ENCODE measurements around the gene CTNS.

The CTNS gene

GRCh38 chr17:3647769-3648555 is 11.4 kb downstream of the CTNS start (continued):
- TF ChIP-seq, protein P1, sequence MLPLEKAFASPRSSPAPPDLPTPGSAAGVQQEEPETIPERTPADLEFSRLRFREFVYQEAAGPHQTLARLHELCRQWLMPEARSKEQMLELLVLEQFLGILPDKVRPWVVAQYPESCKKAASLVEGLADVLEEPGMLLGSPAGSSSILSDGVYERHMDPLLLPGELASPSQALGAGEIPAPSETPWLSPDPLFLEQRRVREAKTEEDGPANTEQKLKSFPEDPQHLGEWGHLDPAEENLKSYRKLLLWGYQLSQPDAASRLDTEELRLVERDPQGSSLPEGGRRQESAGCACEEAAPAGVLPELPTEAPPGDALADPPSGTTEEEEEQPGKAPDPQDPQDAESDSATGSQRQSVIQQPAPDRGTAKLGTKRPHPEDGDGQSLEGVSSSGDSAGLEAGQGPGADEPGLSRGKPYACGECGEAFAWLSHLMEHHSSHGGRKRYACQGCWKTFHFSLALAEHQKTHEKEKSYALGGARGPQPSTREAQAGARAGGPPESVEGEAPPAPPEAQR (tag by site-specific recombination; IDR thresholded peaks at IDR 0.05), result no peak
- TF ChIP-seq ZBTB17 (tag by site-specific recombination; IDR thresholded peaks at IDR 0.05), result no peak

- ChIA-PET CTCF (no interaction called here), POLR2A (interaction anchor here (2.4 to 3.0 kb wide), 2 partner anchors 12 to 20 kb away, joined by 8 to 12 read pairs; partner anchors contain the start of genes CTNS and SHPK)
- Histone ChIP-seq H3K36me3 (ENCODE audit: control insufficient read depth in 2 of 2, insufficient read depth in 1 of 2, low read length in 2 of 2) (peaks cover 0 to 21% of the 10 kb centered on the region in 2 experiments; a peak in 2 of 3 replicates), H3K27ac (ENCODE audit: extremely low read depth, low read depth, low read length) (no peak overlapping the region), H3K9me3 (ENCODE audit: control insufficient read depth, insufficient read depth, low read depth, low read length) (no peaks in the 10 kb centered on the region), H3K4me3 (ENCODE audit: low read depth, low read length) (no peak overlapping the region), H3K4me1 (ENCODE audit: control insufficient read depth, insufficient read depth, low read length) (no peaks in the 10 kb centered on the region)
- TF ChIP-seq ZNF223 (tag by site-specific recombination; IDR thresholded peaks at IDR 0.05) (no peak), ZNF114 (tag by site-specific recombination; IDR thresholded peaks at IDR 0.05) (no peak)
Observed at GRCh38 chr17:3655766-3656165, 19.2 kb downstream of the CTNS start.

DNA sequence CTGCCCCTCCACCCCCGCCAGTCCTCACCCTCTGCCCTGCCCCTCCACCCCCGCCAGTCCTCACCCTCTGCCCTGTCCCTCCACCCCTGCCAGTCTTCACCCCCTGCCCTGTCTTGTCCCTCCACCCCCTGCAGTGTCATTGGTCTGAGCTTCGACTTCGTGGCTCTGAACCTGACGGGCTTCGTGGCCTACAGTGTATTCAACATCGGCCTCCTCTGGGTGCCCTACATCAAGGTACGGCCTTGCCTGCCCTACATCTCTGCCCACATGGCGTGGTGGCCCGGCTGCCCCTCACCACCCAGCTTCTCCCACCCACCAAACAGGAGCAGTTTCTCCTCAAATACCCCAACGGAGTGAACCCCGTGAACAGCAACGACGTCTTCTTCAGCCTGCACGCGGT is 19.8 kb downstream of the CTNS start:
- Histone ChIP-seq H3K36me3 (ENCODE audit: control insufficient read depth in 2 of 2, insufficient read depth in 1 of 2, low read length in 2 of 2) (peaks cover 0 to 27% of the 10 kb centered on the region in 2 experiments; a peak in 1 of 3 replicates), H3K4me1 (ENCODE audit: control insufficient read depth, insufficient read depth, low read length) (no peaks in the 10 kb centered on the region), H3K9me3 (ENCODE audit: control insufficient read depth, insufficient read depth, low read depth, low read length) (no peaks in the 10 kb centered on the region), H3K4me3 (ENCODE audit: low read depth, low read length) (no peak overlapping the region), H3K27ac (ENCODE audit: extremely low read depth, low read depth, low read length) (no peak overlapping the region)
- no peak for TF ChIP-seq ZBTB8A (tag by site-specific recombination; IDR thresholded peaks at IDR 0.05)
- TF ChIP-seq, protein P2, sequence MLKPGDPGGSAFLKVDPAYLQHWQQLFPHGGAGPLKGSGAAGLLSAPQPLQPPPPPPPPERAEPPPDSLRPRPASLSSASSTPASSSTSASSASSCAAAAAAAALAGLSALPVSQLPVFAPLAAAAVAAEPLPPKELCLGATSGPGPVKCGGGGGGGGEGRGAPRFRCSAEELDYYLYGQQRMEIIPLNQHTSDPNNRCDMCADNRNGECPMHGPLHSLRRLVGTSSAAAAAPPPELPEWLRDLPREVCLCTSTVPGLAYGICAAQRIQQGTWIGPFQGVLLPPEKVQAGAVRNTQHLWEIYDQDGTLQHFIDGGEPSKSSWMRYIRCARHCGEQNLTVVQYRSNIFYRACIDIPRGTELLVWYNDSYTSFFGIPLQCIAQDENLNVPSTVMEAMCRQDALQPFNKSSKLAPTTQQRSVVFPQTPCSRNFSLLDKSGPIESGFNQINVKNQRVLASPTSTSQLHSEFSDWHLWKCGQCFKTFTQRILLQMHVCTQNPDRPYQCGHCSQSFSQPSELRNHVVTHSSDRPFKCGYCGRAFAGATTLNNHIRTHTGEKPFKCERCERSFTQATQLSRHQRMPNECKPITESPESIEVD (tag by site-specific recombination; IDR thresholded peaks at IDR 0.05), result no peak
- no peak for TF ChIP-seq ZNF626 (tag by site-specific recombination; IDR thresholded peaks at IDR 0.05)
- TF ChIP-seq, protein P1 (tag by site-specific recombination; IDR thresholded peaks at IDR 0.05), result no peak
- TF ChIP-seq ZNF174 (tag by site-specific recombination; IDR thresholded peaks at IDR 0.05), result no peak
- no peak for TF ChIP-seq ZNF664 (tag by site-specific recombination; IDR thresholded peaks at IDR 0.05)
- no peak for TF ChIP-seq ELK4 (IDR thresholded peaks at IDR 0.05; ENCODE audit: borderline replicate concordance, low read depth, low read length)
- TF ChIP-seq KLF9 (tag by site-specific recombination; IDR thresholded peaks at IDR 0.05; ENCODE audit: low read depth), result no peak
- TF ChIP-seq ZNF248 (tag by site-specific recombination; IDR thresholded peaks at IDR 0.05), result no peak
- TF ChIP-seq ZNF214 (tag by site-specific recombination; IDR thresholded peaks at IDR 0.05; ENCODE audit: borderline replicate concordance), result no peak
- TF ChIP-seq ZNF707 (tag by site-specific recombination; IDR thresholded peaks at IDR 0.05), result no peak
- ChIA-PET CTCF (interaction anchor here (3.0 kb wide), 1 partner anchor 9 kb away, joined by 8 read pairs; no protein-coding TSS in a partner anchor), POLR2A (interaction anchor here (2.4 to 5.4 kb wide), 3 partner anchors 11 to 20 kb away, joined by 8 to 26 read pairs (median 12); partner anchors contain the start of genes CTNS and SHPK)

All from HEK293 (cell line).